Activated T-helper 17 cell treated with anti-CD3 and anti-CD28 coated beads, Interleukin-2, amount 50 U/mL, for 72 hours (primary cell): ENCODE data around the gene AGR2. TPM values are rescaled to one million over a fixed set of nuclear protein-coding genes. Genes with fewer than 3 reads are reported as not detected.
"Not testable (repeated sequence)": the region's sequence is repeated elsewhere in the genome, so short reads cannot be mapped to it uniquely, and the experiment has no call there.

ENCODE experiments used
- ATAC-seq: fragments of 150-1000 bp; cut with Tn5 transposase; replicated peaks from 2 replicates; pipeline ENCODE4 v1.10.0; 2021; ENCODE audit warnings: mild to moderate bottlenecking, moderate library complexity
- H3K27ac Mint-ChIP-seq: one replicate; pipeline ENCODE4 v1.8.0; 2022; ENCODE audit warnings: mixed read lengths
- H3K27me3 Mint-ChIP-seq: one replicate; pipeline ENCODE4 v1.8.0; 2022; ENCODE audit warnings: mixed read lengths
- H3K36me3 Mint-ChIP-seq: one replicate; pipeline ENCODE4 v1.8.0; 2022; ENCODE audit warnings: low read depth, mild to moderate bottlenecking, mixed read lengths
- H3K4me1 Mint-ChIP-seq: one replicate; pipeline ENCODE4 v1.8.0; 2022; ENCODE audit warnings: mixed read lengths
- H3K4me3 Mint-ChIP-seq: one replicate; pipeline ENCODE4 v1.8.0; 2022; ENCODE audit warnings: mild to moderate bottlenecking, mixed read lengths
- H3K9me3 Mint-ChIP-seq: one replicate; pipeline ENCODE4 v1.8.0; 2022; ENCODE audit warnings: mixed read lengths
- total RNA-seq, 2 donors: library from RNA; stranded (reverse); gene quantifications; one replicate each; pipeline ENCODE4 v1.2.3, GENCODE V29; 2022

The AGR2 gene
- not detected for total RNA-seq

- ATAC-seq, result no peak
- Mint-ChIP-seq H3K4me1 (peaks cover 4% of the 10 kb centered on the region), H3K27ac (no peak within 1 kb of the TSS), H3K9me3 (no peaks in the 10 kb centered on the region), H3K27me3 (peaks cover 5% of the 10 kb centered on the region), H3K4me3 (no peak within 1 kb of the TSS), H3K36me3 (no peaks in the 10 kb centered on the region)
These were observed at the start of gene AGR2 for GRCh38 chr7:16804674-16805439. TSS of gene AGR2 (minus strand) at chr7:16804999. CDS start at chr7:16801796, 3,203 bp downstream.

- not testable (repeated sequence) for ATAC-seq, H3K4me3 Mint-ChIP-seq, H3K27ac Mint-ChIP-seq, H3K36me3 Mint-ChIP-seq, H3K9me3 Mint-ChIP-seq, H3K4me1 Mint-ChIP-seq
- peaks cover 38% of the 10 kb centered on the region for H3K27me3 Mint-ChIP-seq
These were observed 48.4 kb upstream of the AGR2 start for GRCh38 chr7:16853189-16853588.

- Mint-ChIP-seq H3K27me3 (peaks cover 39% of the 10 kb centered on the region), H3K27ac (no peak overlapping the region), H3K4me1 (no peaks in the 10 kb centered on the region), H3K36me3 (no peaks in the 10 kb centered on the region), H3K9me3 (no peaks in the 10 kb centered on the region), H3K4me3 (no peak overlapping the region)
- ATAC-seq, result no peak
These were observed 47.0 kb upstream of the AGR2 start for GRCh38 chr7:16851829-16852228.

DNA sequence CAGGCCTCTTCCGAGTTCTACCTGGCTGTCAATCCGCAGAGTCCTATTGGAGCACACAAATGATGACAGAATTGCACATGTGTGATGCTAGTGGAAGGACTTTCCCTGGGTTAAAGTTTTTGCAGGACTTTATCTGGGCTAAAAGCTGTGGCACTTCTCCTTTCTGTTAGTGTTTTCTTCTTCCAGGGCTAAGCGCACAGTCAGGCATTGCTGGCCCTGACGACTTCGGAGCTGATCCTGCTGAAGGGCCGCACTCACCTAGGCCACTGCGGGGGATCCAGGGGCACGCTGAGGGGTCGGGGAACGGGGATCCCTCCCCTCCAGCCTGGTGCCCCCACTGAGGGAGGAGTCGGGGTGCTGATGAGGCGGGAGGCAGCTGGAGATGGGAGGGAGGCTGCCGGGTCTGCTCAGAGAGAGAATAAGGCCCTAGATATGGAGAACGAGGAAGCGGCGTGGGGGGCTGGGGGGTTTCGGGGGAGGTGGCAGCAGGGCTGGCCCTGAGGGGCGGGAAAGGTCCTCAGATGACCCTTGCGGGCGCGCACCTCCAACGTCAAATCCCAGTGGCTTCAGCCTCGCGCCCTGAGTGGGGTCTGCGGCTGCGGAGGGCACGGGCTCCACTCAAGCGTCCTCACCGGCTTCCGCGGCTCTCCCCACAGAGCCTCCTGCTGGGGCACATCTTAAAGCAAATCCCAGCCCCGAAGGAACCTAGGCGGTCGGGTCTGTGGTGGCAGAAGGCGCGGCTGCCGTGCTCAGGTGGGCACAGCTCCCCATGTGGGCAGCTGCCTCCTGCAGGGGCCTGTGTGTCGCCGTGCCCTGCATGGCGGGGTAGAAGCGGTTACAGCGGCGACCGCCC lies 46.0 kb upstream of the AGR2 start:
- no peak for ATAC-seq
- Mint-ChIP-seq H3K9me3 (no peaks in the 10 kb centered on the region), H3K27me3 (peaks cover 39% of the 10 kb centered on the region), H3K36me3 (no peaks in the 10 kb centered on the region), H3K4me3 (no peak overlapping the region), H3K27ac (no peak overlapping the region), H3K4me1 (no peaks in the 10 kb centered on the region)

GRCh38 chr7:16849296-16850148 lies 44.7 kb upstream of the AGR2 start:
- Mint-ChIP-seq H3K27me3 (peaks cover 40% of the 10 kb centered on the region), H3K4me1 (no peaks in the 10 kb centered on the region), H3K36me3 (no peaks in the 10 kb centered on the region), H3K4me3 (no peak overlapping the region), H3K9me3 (no peaks in the 10 kb centered on the region), H3K27ac (no peak overlapping the region)
- no peak for ATAC-seq

DNA sequence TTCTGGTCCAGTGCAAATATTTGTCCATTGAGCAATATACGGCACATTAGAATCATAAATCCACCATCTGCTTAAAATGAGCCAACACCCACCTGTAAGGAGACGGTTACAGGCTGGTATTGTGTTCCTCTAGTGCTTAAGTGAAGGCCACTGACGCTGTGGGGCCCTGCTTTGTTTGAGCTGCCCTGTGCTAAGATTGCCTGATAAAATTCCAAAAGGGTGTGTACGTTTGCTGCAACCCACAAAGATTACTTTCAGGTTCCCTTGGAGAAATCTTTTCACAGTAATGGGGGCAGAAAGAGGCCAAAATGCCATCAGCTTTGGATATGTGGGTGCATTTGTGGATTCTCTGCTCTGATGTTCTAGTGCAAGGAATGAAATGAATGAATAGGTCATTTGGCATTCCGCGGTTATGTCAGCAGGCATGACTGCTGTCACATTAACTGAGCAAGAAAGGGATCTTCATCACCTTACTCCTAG lies 42.6 kb upstream of the AGR2 start:
- Mint-ChIP-seq H3K9me3 (no peaks in the 10 kb centered on the region), H3K27ac (no peak overlapping the region), H3K36me3 (no peaks in the 10 kb centered on the region), H3K4me1 (no peaks in the 10 kb centered on the region), H3K27me3 (peaks cover 31% of the 10 kb centered on the region), H3K4me3 (no peak overlapping the region)
- ATAC-seq, result no peak

GRCh38 chr7:16846601-16847165 lies 41.9 kb upstream of the AGR2 start:
- Mint-ChIP-seq H3K36me3 (no peaks in the 10 kb centered on the region), H3K4me3 (no peak overlapping the region), H3K27ac (no peak overlapping the region), H3K9me3 (no peaks in the 10 kb centered on the region), H3K4me1 (no peaks in the 10 kb centered on the region), H3K27me3 (peaks cover 30% of the 10 kb centered on the region)
- no peak for ATAC-seq

DNA sequence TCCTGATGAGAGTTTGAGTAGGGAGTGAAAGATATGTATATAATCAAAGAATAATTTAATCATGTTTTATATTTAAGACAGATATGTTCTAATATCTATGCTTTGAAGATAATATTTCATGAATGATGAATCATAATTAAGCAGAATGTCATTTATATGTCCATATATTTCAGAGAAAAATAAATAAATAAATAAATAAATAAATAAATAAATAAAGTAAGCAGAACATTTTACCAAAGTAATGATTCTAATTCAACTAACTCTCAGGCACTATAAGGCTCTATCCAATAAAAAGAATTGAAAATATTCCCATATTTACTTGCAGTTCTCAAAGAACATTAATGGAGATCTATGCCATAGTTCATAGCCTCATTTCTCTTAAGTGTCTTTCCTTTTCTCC lies 40.9 kb upstream of the AGR2 start:
- H3K4me1 Mint-ChIP-seq, result no peaks in the 10 kb centered on the region
- H3K27ac Mint-ChIP-seq, result no peak overlapping the region
- no peaks in the 10 kb centered on the region for H3K9me3 Mint-ChIP-seq
- no peak overlapping the region for H3K4me3 Mint-ChIP-seq
- no peaks in the 10 kb centered on the region for H3K36me3 Mint-ChIP-seq
- H3K27me3 Mint-ChIP-seq, result peaks cover 24% of the 10 kb centered on the region
- no peak for ATAC-seq

DNA sequence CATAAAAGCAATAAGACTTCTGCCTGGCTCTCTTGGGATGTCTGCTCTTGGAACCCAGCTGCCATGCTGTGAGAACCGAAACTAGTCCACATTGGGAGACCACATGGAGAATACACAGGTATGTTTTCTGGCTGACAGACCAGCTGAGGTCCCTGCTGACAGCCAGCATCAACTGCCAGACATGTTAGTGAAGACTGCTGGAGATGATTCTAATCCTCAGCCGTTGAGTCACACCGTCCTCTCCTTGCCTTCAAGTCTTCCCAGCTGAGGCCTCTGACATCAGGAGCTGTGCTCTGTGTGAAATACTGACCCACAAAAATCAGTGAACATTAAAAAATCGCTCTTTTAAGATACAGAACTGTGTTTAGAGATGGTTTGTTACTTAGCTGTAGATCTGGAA lies 36.9 kb upstream of the AGR2 start:
- H3K4me1 Mint-ChIP-seq, result no peaks in the 10 kb centered on the region
- no peaks in the 10 kb centered on the region for H3K36me3 Mint-ChIP-seq
- no peaks in the 10 kb centered on the region for H3K9me3 Mint-ChIP-seq
- no peak overlapping the region for H3K27ac Mint-ChIP-seq
- ATAC-seq, result no peak
- H3K4me3 Mint-ChIP-seq, result no peak overlapping the region
- H3K27me3 Mint-ChIP-seq, result peaks cover 16% of the 10 kb centered on the region

DNA sequence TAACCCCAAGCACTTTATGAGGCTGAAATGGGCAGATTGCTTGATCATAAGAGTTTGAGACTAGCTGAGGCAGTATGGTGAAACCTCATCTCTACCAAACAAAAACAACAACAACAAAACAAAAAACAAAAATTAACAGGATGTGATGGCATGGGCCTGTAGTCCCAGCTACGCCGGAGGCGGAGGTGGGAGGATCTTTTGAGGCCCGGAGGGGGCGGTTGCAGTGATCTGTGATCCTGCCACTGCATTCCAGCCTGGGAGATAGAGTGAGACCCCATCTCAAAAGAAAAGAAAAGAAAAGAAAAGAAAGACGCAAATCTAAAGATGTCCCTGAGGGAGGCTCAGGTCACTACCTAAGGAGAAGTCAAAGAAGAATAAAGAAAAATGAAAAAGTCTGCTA lies 35.3 kb upstream of the AGR2 start:
- H3K4me1 Mint-ChIP-seq, result no peaks in the 10 kb centered on the region
- H3K27me3 Mint-ChIP-seq, result peaks cover 16% of the 10 kb centered on the region
- ATAC-seq, result no peak
- no peaks in the 10 kb centered on the region for H3K36me3 Mint-ChIP-seq
- no peaks in the 10 kb centered on the region for H3K9me3 Mint-ChIP-seq
- no peak overlapping the region for H3K4me3 Mint-ChIP-seq
- no peak overlapping the region for H3K27ac Mint-ChIP-seq

DNA sequence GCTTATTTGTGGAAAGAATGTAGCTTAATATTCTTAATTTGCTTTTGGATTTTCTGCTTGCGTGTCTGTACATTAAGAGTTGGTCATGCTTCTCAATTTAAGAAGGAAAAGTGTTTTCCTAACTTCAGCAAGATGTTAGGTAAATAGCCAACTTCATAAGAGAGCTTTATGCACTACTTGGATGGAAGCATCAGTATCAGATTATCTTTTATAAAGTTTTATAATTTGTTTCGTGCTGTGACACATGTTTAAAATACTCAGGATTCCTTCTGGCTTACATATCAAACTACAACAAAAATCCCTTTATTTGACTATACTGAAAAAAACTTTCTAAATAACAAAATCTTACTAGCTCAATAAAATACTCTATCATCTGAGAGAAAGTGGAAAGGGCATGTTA lies 34.8 kb upstream of the AGR2 start:
- no peak overlapping the region for H3K27ac Mint-ChIP-seq
- no peaks in the 10 kb centered on the region for H3K9me3 Mint-ChIP-seq
- no peaks in the 10 kb centered on the region for H3K36me3 Mint-ChIP-seq
- H3K4me1 Mint-ChIP-seq, result no peaks in the 10 kb centered on the region
- H3K4me3 Mint-ChIP-seq, result no peak overlapping the region
- peaks cover 16% of the 10 kb centered on the region for H3K27me3 Mint-ChIP-seq
- no peak for ATAC-seq

GRCh38 chr7:16838891-16839290 lies 34.1 kb upstream of the AGR2 start:
- no peak for ATAC-seq
- H3K4me1 Mint-ChIP-seq, result no peaks in the 10 kb centered on the region
- H3K9me3 Mint-ChIP-seq, result no peaks in the 10 kb centered on the region
- no peaks in the 10 kb centered on the region for H3K36me3 Mint-ChIP-seq
- H3K4me3 Mint-ChIP-seq, result no peak overlapping the region
- peaks cover 13% of the 10 kb centered on the region for H3K27me3 Mint-ChIP-seq
- H3K27ac Mint-ChIP-seq, result no peak overlapping the region

GRCh38 chr7:16838386-16838785 lies 33.6 kb upstream of the AGR2 start:
- no peak for ATAC-seq
- Mint-ChIP-seq H3K4me1 (no peaks in the 10 kb centered on the region), H3K36me3 (no peaks in the 10 kb centered on the region), H3K27me3 (peaks cover 13% of the 10 kb centered on the region), H3K4me3 (no peak overlapping the region), H3K27ac (no peak overlapping the region), H3K9me3 (no peaks in the 10 kb centered on the region)

DNA sequence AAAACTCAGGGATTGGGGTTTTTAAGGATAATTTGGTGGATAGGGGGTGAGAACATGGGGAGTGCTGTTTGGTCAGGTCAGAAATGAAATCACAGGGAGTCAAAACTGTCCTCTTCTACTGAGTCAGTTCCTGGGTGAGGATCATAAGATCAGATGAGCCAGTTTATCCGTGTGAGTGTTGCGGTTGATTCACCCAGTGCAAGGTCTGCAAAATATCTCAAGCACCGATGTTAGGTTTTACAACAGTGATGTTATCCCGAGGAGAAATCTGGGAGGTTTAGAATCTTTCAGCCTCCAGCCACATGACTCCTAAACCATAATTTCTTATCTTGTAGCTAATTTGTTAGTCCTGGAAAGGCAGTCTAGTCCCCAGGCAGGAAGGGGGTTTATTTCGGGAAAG lies 31.7 kb upstream of the AGR2 start:
- H3K4me3 Mint-ChIP-seq, result no peak overlapping the region
- H3K27ac Mint-ChIP-seq, result no peak overlapping the region
- H3K36me3 Mint-ChIP-seq, result no peaks in the 10 kb centered on the region
- no peaks in the 10 kb centered on the region for H3K4me1 Mint-ChIP-seq
- ATAC-seq, result no peak
- no peaks in the 10 kb centered on the region for H3K9me3 Mint-ChIP-seq
- H3K27me3 Mint-ChIP-seq, result peaks cover 10% of the 10 kb centered on the region
